ENCODE results near the gene GNAS-AS1.

DNA sequence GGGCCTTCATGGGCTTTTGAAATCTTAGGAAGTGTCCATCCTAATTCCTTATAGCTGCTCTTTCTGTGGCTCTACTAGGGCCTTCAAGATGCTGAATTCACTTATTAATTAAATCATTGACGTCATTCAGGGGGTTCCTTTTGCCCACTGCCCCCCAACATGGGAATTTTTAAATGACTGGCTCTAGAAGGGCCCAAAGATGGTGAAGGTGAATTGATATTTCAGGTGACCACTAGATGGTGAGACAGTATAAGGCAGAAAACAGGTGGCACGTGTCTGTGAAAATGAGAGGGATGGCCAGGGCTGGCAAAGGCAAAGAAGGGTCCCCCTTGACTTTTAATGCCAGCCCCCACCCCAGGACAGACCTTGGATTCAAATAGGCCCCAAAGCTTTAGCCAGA lies 13.6 kb upstream of the GNAS-AS1 start:
- TF ChIP-seq, protein P1, sequence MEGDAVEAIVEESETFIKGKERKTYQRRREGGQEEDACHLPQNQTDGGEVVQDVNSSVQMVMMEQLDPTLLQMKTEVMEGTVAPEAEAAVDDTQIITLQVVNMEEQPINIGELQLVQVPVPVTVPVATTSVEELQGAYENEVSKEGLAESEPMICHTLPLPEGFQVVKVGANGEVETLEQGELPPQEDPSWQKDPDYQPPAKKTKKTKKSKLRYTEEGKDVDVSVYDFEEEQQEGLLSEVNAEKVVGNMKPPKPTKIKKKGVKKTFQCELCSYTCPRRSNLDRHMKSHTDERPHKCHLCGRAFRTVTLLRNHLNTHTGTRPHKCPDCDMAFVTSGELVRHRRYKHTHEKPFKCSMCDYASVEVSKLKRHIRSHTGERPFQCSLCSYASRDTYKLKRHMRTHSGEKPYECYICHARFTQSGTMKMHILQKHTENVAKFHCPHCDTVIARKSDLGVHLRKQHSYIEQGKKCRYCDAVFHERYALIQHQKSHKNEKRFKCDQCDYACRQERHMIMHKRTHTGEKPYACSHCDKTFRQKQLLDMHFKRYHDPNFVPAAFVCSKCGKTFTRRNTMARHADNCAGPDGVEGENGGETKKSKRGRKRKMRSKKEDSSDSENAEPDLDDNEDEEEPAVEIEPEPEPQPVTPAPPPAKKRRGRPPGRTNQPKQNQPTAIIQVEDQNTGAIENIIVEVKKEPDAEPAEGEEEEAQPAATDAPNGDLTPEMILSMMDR (IDR thresholded peaks at IDR 0.05): peak in 1 of 6 experiments; percentile 23
- TF ChIP-seq POLR2A (IDR thresholded peaks at IDR 0.05): no peak

Measured in esophagus squamous epithelium (tissue), 4 donors.